ENCODE measurements around the gene PEX14. TPM values are rescaled to one million over a fixed set of nuclear protein-coding genes. Genes with fewer than 3 reads are reported as not detected.

The PEX14 gene
- total and polyA plus RNA-seq, 10 of the 15 experiments (the other 5 are each of a cell fraction or from before 2014, with no cell fraction given) = 1.4 to 23.2 (median 12.0) TPM

GRCh38 chr1:10626791-10627410 lies 152.2 kb downstream of the PEX14 start:
- CTCF ChIA-PET = interaction anchor here (0.7 kb wide), 1 partner anchor 120 kb away, joined by 3 read pairs; no protein-coding TSS in a partner anchor
- intact Hi-C loops (cut with micrococcal nuclease; ENCODE audit: unreplicated experiment) = no loop called here
- Histone ChIP-seq H3K36me3 (ENCODE audit: control insufficient read depth in 2 of 2, insufficient read depth in 2 of 2, low read length in 1 of 2) (peaks cover 6 to 10% of the 10 kb centered on the region in 2 experiments; a peak in 3 of 4 replicates), H2AFZ (ENCODE audit: control insufficient read depth, low read depth, low read length) (no peak overlapping the region), H3K79me2 (ENCODE audit: control insufficient read depth, insufficient read depth, low read length) (no peaks in the 10 kb centered on the region), H3K27me3 (replicated peaks in 1 of 2; ENCODE audit: control insufficient read depth in 2 of 2, insufficient read depth in 2 of 2, low read length in 1 of 2) (no peaks in the 10 kb centered on the region), H3K4me2 (ENCODE audit: control insufficient read depth, insufficient read depth) (no peak overlapping the region), H3K4me1 (ENCODE audit: control insufficient read depth, insufficient read depth, low read length) (no peaks in the 10 kb centered on the region), H3K4me3 (no peak overlapping the region), H4K20me1 (ENCODE audit: control insufficient read depth, insufficient read depth) (no peaks in the 10 kb centered on the region), H3K9me3 (replicated peaks; ENCODE audit: control insufficient read depth, insufficient read depth, low read length) (no peaks in the 10 kb centered on the region), H3K9ac (ENCODE audit: control insufficient read depth, insufficient read depth, low read length) (no peak overlapping the region), H3K27ac (ENCODE audit: control insufficient read depth, insufficient read depth) (no peak overlapping the region)
- ATAC-seq (no peak), DNase-seq (ENCODE audit: low read depth, low spot score) (no peak), FAIRE-seq (no peak)
- WGBS (ENCODE audit: insufficient coverage, insufficient replicate concordance, low lambda C conversion rate, missing lambda C conversion rate) = 92% methylated on average over 20 of the region's 22 CpGs
- SMC1A ChIA-PET (ENCODE audit: uncharacterized antibody, unreplicated experiment) = interaction anchor here (0.7 to 1.0 kb wide), 2 partner anchors 118 to 119 kb away, joined by 3 read pairs; no protein-coding TSS in a partner anchor
- in situ Hi-C loops (cut with MboI) = no loop called here
- BruUV-seq (replicated peaks) = no TSS peak
- no peak for TF ChIP-seq SMAD1 (IDR thresholded peaks at IDR 0.05; ENCODE audit: low read depth, partially characterized antibody)
- no peak for TF ChIP-seq NBN (IDR thresholded peaks at IDR 0.05)
- no peak for TF ChIP-seq NFXL1 (IDR thresholded peaks at IDR 0.05; ENCODE audit: borderline replicate concordance)
- TF ChIP-seq NFYA (IDR thresholded peaks at IDR 0.05; ENCODE audit: borderline replicate concordance, low read depth, low read length) = no peak
- no peak for TF ChIP-seq KAT2A (conservative IDR thresholded peaks at IDR 0.05; ENCODE audit: control insufficient read depth, low read depth, low read length)
- no peak for TF ChIP-seq JUNB (IDR thresholded peaks at IDR 0.05)
- TF ChIP-seq SREBF1 (IDR thresholded peaks at IDR 0.05; ENCODE audit: low read length) = no peak
- TF ChIP-seq ZBTB11 (CRISPR knock-in tag; IDR thresholded peaks at IDR 0.05) = no peak
- TF ChIP-seq NR2C2 (IDR thresholded peaks at IDR 0.05; ENCODE audit: borderline replicate concordance, control insufficient read depth, insufficient read length, low read depth) = no peak
- TF ChIP-seq, protein P1, sequence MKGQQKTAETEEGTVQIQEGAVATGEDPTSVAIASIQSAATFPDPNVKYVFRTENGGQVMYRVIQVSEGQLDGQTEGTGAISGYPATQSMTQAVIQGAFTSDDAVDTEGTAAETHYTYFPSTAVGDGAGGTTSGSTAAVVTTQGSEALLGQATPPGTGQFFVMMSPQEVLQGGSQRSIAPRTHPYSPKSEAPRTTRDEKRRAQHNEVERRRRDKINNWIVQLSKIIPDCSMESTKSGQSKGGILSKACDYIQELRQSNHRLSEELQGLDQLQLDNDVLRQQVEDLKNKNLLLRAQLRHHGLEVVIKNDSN (IDR thresholded peaks at IDR 0.05; ENCODE audit: borderline replicate concordance, extremely low read length, insufficient read depth, low read depth, low read length) = no peak
- no peak for TF ChIP-seq YBX1 (IDR thresholded peaks at IDR 0.05)
- no peak for TF ChIP-seq LARP7 (IDR thresholded peaks at IDR 0.05)
- POLR2A ChIA-PET = no interaction called here
- RAD21 ChIA-PET (ENCODE audit: unreplicated experiment) = no interaction called here
